GM21390 (cell line): Measurements from ENCODE around the gene ACTG2.

ENCODE experiments used
- ATAC-seq: cut with Tn5 transposase; IDR thresholded peaks from one replicate; pipeline ENCODE4 v1.9.1; 2021; ENCODE audit not compliant: unreplicated experiment

ACTG2 gene

GRCh38 chr2:73911548-73912208 is 18.9 kb downstream of the ACTG2 start:
- no peak for ATAC-seq

GRCh38 chr2:73913414-73914054 is 20.7 kb downstream of the ACTG2 start:
- no peak for ATAC-seq

GRCh38 chr2:73914667-73915066 is 21.9 kb downstream of the ACTG2 start:
- ATAC-seq = no peak

- ATAC-seq = no peak
Observed at GRCh38 chr2:73915437-73915993, 22.7 kb downstream of the ACTG2 start.

- no peak for ATAC-seq
Observed at GRCh38 chr2:73916666-73917065, 23.9 kb downstream of the ACTG2 start.

GRCh38 chr2:73917296-73917695 is 24.5 kb downstream of the ACTG2 start:
- no peak for ATAC-seq

GRCh38 chr2:73917696-73918207 is 24.9 kb downstream of the ACTG2 start:
- no peak for ATAC-seq

- ATAC-seq = no peak
Observed at GRCh38 chr2:73918856-73919255, 26.0 kb downstream of the ACTG2 start.

- no peak for ATAC-seq
Observed at GRCh38 chr2:73919596-73920228, 26.9 kb downstream of the ACTG2 start.

- no peak for ATAC-seq
Observed at GRCh38 chr2:73920577-73921545, 28.1 kb downstream of the ACTG2 start.

GRCh38 chr2:73921581-73921980 is 28.8 kb downstream of the ACTG2 start:
- no peak for ATAC-seq

- no peak for ATAC-seq
Observed at GRCh38 chr2:73922681-73923080, 29.9 kb downstream of the ACTG2 start.

GRCh38 chr2:73925033-73925704 is 32.4 kb downstream of the ACTG2 start:
- no peak for ATAC-seq

GRCh38 chr2:73925853-73926492 is 33.2 kb downstream of the ACTG2 start:
- ATAC-seq = no peak

- ATAC-seq = peak; percentile 99
Observed at GRCh38 chr2:73926493-73927327, 33.9 kb downstream of the ACTG2 start, which contains the start of gene DGUOK. TSS of gene DGUOK (plus strand) at chr2:73926880. CDS start at chr2:73926911, 31 bp downstream.

GRCh38 chr2:73927344-73927743 is 34.5 kb downstream of the ACTG2 start:
- ATAC-seq = no peak

- no peak for ATAC-seq
Observed at GRCh38 chr2:73928963-73929347, 36.1 kb downstream of the ACTG2 start.

GRCh38 chr2:73930386-73930785 is 37.6 kb downstream of the ACTG2 start:
- no peak for ATAC-seq
